ENCODE data around the gene HERC2.

GRCh38 chr15:28093752-28094535 lies 228.0 kb downstream of the HERC2 start:
- no peak for TF ChIP-seq CTCF (IDR thresholded peaks at IDR 0.05; ENCODE audit: low read depth, low read length, missing input control)
- TF ChIP-seq SP1 (IDR thresholded peaks at IDR 0.05) = no peak
- no peak for TF ChIP-seq MAX (IDR thresholded peaks at IDR 0.05)
- TF ChIP-seq RAD21 (IDR thresholded peaks at IDR 0.05) = no peak
- TF ChIP-seq JUND (IDR thresholded peaks at IDR 0.05) = no peak
- TF ChIP-seq HNF4G (IDR thresholded peaks at IDR 0.05) = no peak
- TF ChIP-seq REST (IDR thresholded peaks at IDR 0.05) = no peak
- no peak for TF ChIP-seq TAF1 (conservative IDR thresholded peaks at IDR 0.05)
- no peak for TF ChIP-seq ATF3 (IDR thresholded peaks at IDR 0.05)
- no peak for TF ChIP-seq FOXA2 (IDR thresholded peaks at IDR 0.05)
